Endodermal cell (in vitro differentiated cells): ENCODE data around the gene MEGF11. TPM values are rescaled to one million over a fixed set of nuclear protein-coding genes. Genes with fewer than 3 reads are reported as not detected.

ENCODE experiments used
- DNase-seq: peaks from one replicate; pipeline ENCODE4 v3.0.0-alpha.2; 2017
- H3K27ac ChIP-seq: 2 replicates; pipeline ENCODE4 v1.5.1; 2013; ENCODE audit warnings: mild to moderate bottlenecking, low read depth, low read length, moderate library complexity
- H3K27me3 ChIP-seq: 2 replicates; pipeline ENCODE4 v1.6.1; 2013; ENCODE audit warnings: mild to moderate bottlenecking, low read length, moderate library complexity; ENCODE audit not compliant: insufficient read depth, control insufficient read depth, poor library complexity, severe bottlenecking
- H3K36me3 ChIP-seq: 2 replicates; pipeline ENCODE4 v1.7.0; 2013; ENCODE audit warnings: mild to moderate bottlenecking, low read length, moderate library complexity; ENCODE audit not compliant: control insufficient read depth, insufficient read depth
- H3K4me1 ChIP-seq: one replicate; pipeline ENCODE4 v1.7.0; 2013; ENCODE audit warnings: low read length; ENCODE audit not compliant: control insufficient read depth, insufficient read depth
- H3K4me3 ChIP-seq: 2 replicates; pipeline ENCODE4 v1.5.1; 2013; ENCODE audit warnings: mild to moderate bottlenecking, low read length, moderate library complexity
- H3K9ac ChIP-seq: 2 replicates; pipeline ENCODE4 v1.6.1; 2013; ENCODE audit warnings: mild to moderate bottlenecking, low read length, moderate library complexity; ENCODE audit not compliant: poor library complexity, severe bottlenecking; ENCODE audit errors: extremely low read depth
- H3K9me3 ChIP-seq: 2 replicates; pipeline ENCODE4 v1.6.1; 2013; ENCODE audit warnings: mild to moderate bottlenecking, low read length, moderate library complexity; ENCODE audit not compliant: control insufficient read depth
- H3K27ac Mint-ChIP-seq: 2 replicates; pipeline ENCODE4 v1.8.0; 2020; ENCODE audit warnings: mixed read lengths
- H3K27me3 Mint-ChIP-seq: 2 replicates; pipeline ENCODE4 v1.8.0; 2021; ENCODE audit warnings: mild to moderate bottlenecking, mixed read lengths; ENCODE audit not compliant: insufficient read depth
- H3K36me3 Mint-ChIP-seq: 2 replicates; pipeline ENCODE4 v1.8.0; 2020; ENCODE audit warnings: low read depth, mixed read lengths
- H3K4me1 Mint-ChIP-seq: 2 replicates; pipeline ENCODE4 v1.8.0; 2020; ENCODE audit warnings: mixed read lengths
- H3K4me3 Mint-ChIP-seq: 2 replicates; pipeline ENCODE4 v1.8.0; 2020; ENCODE audit warnings: mild to moderate bottlenecking, moderate library complexity, mixed read lengths
- H3K9me3 Mint-ChIP-seq: 2 replicates; pipeline ENCODE4 v1.8.0; 2020; ENCODE audit warnings: mild to moderate bottlenecking, mixed read lengths
- WGBS, 2 experiments: methylation state at CpG; one replicate each; pipeline versions ENCODE4 v1.1.5 to v1.1.7; 2013; ENCODE audit warnings: missing lambda C conversion rate in 2 of 2, mixed read lengths in 1 of 2; ENCODE audit not compliant: insufficient coverage in 1 of 2, insufficient read length in 1 of 2; 5-methylcytosine and 5-hydroxymethylcytosine counted together
- total RNA-seq, 2 donors: library from RNA; stranded (reverse); fragmentation: NEBNext Ultra II Directional in 1 of 2; extraction: Animal tissue kit (Norgen Biotek cat#: 25700) in 1 of 2; gene quantifications; 2 replicates in 1 of 2; 3 replicates in 1 of 2; pipeline ENCODE4 v1.2.1, GENCODE V29; 2021
- TF ChIP-seq, protein P1 (sequence below): fragments of 200-600 bp; sonication (generic); conservative IDR thresholded peaks from 2 replicates; pipeline ENCODE4 v1.5.0; 2021; ENCODE audit warnings: antibody characterized with exemption, mild to moderate bottlenecking

MEGF11 gene
- total RNA-seq, 2 donors from 2014 or later = 0.73 to 1.2 TPM

- WGBS, 2 experiments = 83 to 92% methylated on average over 1 to 2 of the region's 2 CpGs
- H3K4me1 Mint-ChIP-seq = peaks cover 4% of the 10 kb centered on the region
Observed at GRCh38 chr15:65896236-65896635, 357.3 kb downstream of the MEGF11 start.

DNA sequence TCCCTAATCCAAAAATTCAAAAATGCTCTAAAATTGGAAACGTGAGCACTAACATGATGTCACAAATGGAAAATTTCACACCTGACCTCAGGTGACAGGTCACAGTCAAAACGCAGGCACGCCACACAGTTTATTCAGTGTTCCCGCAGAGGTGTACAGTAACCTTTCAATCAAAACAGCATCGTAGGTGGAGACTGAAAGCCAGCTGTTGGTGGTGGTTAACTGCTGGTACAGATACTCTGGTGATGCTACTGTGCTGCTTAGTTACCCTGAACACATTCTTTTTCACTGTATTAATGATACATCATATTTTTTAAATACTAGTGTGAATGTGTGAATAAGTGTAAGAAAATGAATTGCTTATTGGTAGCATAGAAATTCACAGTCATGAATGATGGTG, 360.5 kb downstream of the MEGF11 start:
- no peak overlapping the region for H3K4me3 ChIP-seq
- Mint-ChIP-seq H3K27ac (no peak overlapping the region), H3K4me3 (no peak overlapping the region), H3K9me3 (no peaks in the 10 kb centered on the region), H3K36me3 (peaks cover 39% of the 10 kb centered on the region), H3K4me1 (no peaks in the 10 kb centered on the region), H3K27me3 (no peaks in the 10 kb centered on the region)
- no peak for DNase-seq
- WGBS, 2 experiments = 89 to 93% methylated on average over 5 of the region's 5 CpGs
- H3K27me3 ChIP-seq = no peaks in the 10 kb centered on the region
- H3K4me1 ChIP-seq = no peaks in the 10 kb centered on the region
- H3K9ac ChIP-seq = no peak overlapping the region
- peaks cover 77% of the 10 kb centered on the region for H3K36me3 ChIP-seq
- TF ChIP-seq, protein P1, sequence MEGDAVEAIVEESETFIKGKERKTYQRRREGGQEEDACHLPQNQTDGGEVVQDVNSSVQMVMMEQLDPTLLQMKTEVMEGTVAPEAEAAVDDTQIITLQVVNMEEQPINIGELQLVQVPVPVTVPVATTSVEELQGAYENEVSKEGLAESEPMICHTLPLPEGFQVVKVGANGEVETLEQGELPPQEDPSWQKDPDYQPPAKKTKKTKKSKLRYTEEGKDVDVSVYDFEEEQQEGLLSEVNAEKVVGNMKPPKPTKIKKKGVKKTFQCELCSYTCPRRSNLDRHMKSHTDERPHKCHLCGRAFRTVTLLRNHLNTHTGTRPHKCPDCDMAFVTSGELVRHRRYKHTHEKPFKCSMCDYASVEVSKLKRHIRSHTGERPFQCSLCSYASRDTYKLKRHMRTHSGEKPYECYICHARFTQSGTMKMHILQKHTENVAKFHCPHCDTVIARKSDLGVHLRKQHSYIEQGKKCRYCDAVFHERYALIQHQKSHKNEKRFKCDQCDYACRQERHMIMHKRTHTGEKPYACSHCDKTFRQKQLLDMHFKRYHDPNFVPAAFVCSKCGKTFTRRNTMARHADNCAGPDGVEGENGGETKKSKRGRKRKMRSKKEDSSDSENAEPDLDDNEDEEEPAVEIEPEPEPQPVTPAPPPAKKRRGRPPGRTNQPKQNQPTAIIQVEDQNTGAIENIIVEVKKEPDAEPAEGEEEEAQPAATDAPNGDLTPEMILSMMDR = no peak
- H3K27ac ChIP-seq = no peak overlapping the region
- H3K9me3 ChIP-seq = no peaks in the 10 kb centered on the region

More at GRCh38 chr15:65896236-65896635, 357.3 kb downstream of the MEGF11 start:
- Mint-ChIP-seq H3K4me3 (no peak overlapping the region), H3K27me3 (no peaks in the 10 kb centered on the region), H3K9me3 (no peaks in the 10 kb centered on the region), H3K36me3 (peaks cover 30% of the 10 kb centered on the region), H3K27ac (no peak overlapping the region)
- Histone ChIP-seq H3K4me1 (peaks cover 11% of the 10 kb centered on the region), H3K27ac (no peak overlapping the region), H3K4me3 (no peak overlapping the region), H3K9me3 (no peaks in the 10 kb centered on the region), H3K36me3 (peaks cover 78% of the 10 kb centered on the region), H3K27me3 (no peaks in the 10 kb centered on the region), H3K9ac (no peak overlapping the region)
- TF ChIP-seq, protein P1 = no peak
- DNase-seq = no peak

DNA sequence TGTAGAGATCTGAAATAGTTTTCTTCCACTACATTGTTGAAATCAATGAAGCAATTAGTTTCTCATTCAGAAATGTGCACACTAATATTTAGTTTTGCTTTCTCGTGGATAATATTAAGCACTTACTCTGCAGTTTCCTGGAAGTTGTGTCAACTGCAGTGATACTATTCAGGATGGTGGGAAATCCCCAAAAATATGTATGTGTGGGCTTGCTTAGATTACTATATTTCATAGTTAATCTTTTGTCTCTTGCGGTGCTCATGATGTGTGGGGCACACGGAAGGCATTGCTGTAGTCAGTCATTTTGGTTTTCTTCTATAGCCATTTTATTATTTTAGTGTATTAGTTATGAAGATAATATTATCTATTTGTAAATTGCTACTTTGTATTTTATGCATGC, 364.6 kb downstream of the MEGF11 start:
- H3K27ac ChIP-seq = no peak overlapping the region
- 91 to 100% methylated on average over 1 to 3 of the region's 3 CpGs for WGBS, 2 experiments
- H3K27me3 ChIP-seq = no peaks in the 10 kb centered on the region
- H3K36me3 ChIP-seq = peaks cover 89% of the 10 kb centered on the region
- no peaks in the 10 kb centered on the region for H3K27me3 Mint-ChIP-seq
- peaks cover 6% of the 10 kb centered on the region for H3K4me1 Mint-ChIP-seq
- no peak for DNase-seq
- no peak overlapping the region for H3K4me3 ChIP-seq
- H3K36me3 Mint-ChIP-seq = peaks cover 54% of the 10 kb centered on the region
- H3K9ac ChIP-seq = no peak overlapping the region
- H3K4me3 Mint-ChIP-seq = no peak overlapping the region
- no peaks in the 10 kb centered on the region for H3K9me3 Mint-ChIP-seq
- TF ChIP-seq, protein P1 = no peak
- no peaks in the 10 kb centered on the region for H3K9me3 ChIP-seq
- H3K4me1 ChIP-seq = no peaks in the 10 kb centered on the region
- no peak overlapping the region for H3K27ac Mint-ChIP-seq
